ENCODE results near the gene LRRC59. TPM values are rescaled to one million over a fixed set of nuclear protein-coding genes. Genes with fewer than 3 reads are reported as not detected.
"Not testable (repeated sequence)": the region's sequence is repeated elsewhere in the genome, so short reads cannot be mapped to it uniquely, and the experiment has no call there.

Gene LRRC59
- total RNA-seq, 1 experiment from 2014 or later, result 306 TPM

DNA sequence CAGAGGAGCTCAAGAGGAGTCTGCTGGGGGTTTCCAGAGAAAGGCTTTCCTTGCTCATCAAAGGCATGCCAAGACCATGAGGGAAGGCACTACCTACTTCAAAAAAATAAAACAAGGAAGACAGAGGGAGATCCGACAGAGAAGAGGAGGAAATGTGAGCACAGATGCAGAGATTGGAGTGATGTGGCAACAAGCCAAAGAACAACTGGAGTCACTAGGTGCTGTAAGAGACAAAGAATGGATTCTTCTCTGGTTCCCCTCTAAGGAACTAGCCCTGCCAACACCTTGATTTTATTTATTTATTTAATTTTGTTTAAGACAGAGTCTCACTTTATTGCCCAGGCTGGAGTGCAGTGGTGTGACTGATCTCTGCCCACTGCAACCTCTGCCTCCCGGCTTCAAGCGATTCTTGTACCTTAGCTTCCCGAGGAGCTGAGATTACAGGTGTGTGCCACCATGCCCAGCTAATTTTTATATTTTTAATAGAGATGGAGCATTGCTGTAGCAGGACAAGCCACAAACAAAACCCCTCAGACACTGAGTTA lies 14.9 kb upstream of the LRRC59 start:
- TF ChIP-seq, protein P1, sequence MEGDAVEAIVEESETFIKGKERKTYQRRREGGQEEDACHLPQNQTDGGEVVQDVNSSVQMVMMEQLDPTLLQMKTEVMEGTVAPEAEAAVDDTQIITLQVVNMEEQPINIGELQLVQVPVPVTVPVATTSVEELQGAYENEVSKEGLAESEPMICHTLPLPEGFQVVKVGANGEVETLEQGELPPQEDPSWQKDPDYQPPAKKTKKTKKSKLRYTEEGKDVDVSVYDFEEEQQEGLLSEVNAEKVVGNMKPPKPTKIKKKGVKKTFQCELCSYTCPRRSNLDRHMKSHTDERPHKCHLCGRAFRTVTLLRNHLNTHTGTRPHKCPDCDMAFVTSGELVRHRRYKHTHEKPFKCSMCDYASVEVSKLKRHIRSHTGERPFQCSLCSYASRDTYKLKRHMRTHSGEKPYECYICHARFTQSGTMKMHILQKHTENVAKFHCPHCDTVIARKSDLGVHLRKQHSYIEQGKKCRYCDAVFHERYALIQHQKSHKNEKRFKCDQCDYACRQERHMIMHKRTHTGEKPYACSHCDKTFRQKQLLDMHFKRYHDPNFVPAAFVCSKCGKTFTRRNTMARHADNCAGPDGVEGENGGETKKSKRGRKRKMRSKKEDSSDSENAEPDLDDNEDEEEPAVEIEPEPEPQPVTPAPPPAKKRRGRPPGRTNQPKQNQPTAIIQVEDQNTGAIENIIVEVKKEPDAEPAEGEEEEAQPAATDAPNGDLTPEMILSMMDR (IDR thresholded peaks at IDR 0.05; ENCODE audit: unreplicated experiment), result no peak
- no peak for DNase-seq (ENCODE audit: unreplicated experiment)
- Mint-ChIP-seq H3K36me3 (ENCODE audit: insufficient read depth, unreplicated experiment) (no peaks in the 10 kb centered on the region), H3K9me3 (ENCODE audit: unreplicated experiment) (peaks cover 7% of the 10 kb centered on the region), H3K4me1 (ENCODE audit: insufficient read depth, unreplicated experiment) (no peaks in the 10 kb centered on the region), H3K4me3 (ENCODE audit: unreplicated experiment) (no peak overlapping the region), H3K27ac (ENCODE audit: low read depth, unreplicated experiment) (no peak overlapping the region), H3K27me3 (ENCODE audit: insufficient read depth, unreplicated experiment) (peaks cover 10% of the 10 kb centered on the region)
- intact Hi-C loops (cut with micrococcal nuclease), result no loop called here
- CTCF ChIA-PET, result interaction anchor here (0.6 to 1.1 kb wide), 2 partner anchors 22 to 26 kb away, joined by 3 read pairs; no protein-coding TSS in a partner anchor
- POLR2A ChIA-PET, result interaction anchor here (0.6 to 1.2 kb wide), 3 partner anchors 11 to 34 kb away, joined by 3 to 4 read pairs (median 3); no protein-coding TSS in a partner anchor
- no TSS peak for BruUV-seq (replicated peaks)

DNA sequence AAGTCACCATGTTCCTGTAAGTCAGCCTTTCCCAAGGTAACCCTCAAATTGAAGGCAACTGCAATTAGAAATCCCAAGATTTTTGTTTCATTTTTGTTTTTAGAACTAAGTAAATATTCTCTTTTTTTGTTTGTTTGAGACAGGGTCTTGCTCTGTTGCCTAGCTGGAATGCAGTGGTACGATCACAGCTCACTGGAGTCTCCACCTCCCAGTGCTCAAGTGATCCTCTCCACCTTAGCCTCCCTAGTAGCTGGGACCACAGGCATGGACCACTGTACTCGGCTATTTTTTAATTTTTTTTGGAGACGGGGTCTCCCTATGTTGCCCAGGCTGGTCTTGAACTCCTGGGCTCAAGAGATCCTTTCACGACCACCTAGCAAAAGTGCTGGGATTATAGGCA lies 10.6 kb upstream of the LRRC59 start:
- Mint-ChIP-seq H3K9me3 (ENCODE audit: unreplicated experiment) (peaks cover 7% of the 10 kb centered on the region), H3K27ac (ENCODE audit: low read depth, unreplicated experiment) (no peak overlapping the region), H3K4me1 (ENCODE audit: insufficient read depth, unreplicated experiment) (no peaks in the 10 kb centered on the region), H3K4me3 (ENCODE audit: unreplicated experiment) (no peak overlapping the region), H3K36me3 (ENCODE audit: insufficient read depth, unreplicated experiment) (no peaks in the 10 kb centered on the region), H3K27me3 (ENCODE audit: insufficient read depth, unreplicated experiment) (peaks cover 36% of the 10 kb centered on the region)
- no TSS peak for BruUV-seq (replicated peaks)
- POLR2A ChIA-PET, result interaction anchor here (0.6 to 2.2 kb wide), 2 partner anchors 10 to 14 kb away, joined by 3 to 13 read pairs; partner anchors contain the start of gene LRRC59
- DNase-seq (ENCODE audit: unreplicated experiment), result no peak
- intact Hi-C loops (cut with micrococcal nuclease), result no loop called here
- TF ChIP-seq, protein P1 (IDR thresholded peaks at IDR 0.05; ENCODE audit: unreplicated experiment), result no peak
- CTCF ChIA-PET, result interaction anchor here (1.9 kb wide), 1 partner anchor 10 kb away, joined by 12 read pairs; no protein-coding TSS in a partner anchor

DNA sequence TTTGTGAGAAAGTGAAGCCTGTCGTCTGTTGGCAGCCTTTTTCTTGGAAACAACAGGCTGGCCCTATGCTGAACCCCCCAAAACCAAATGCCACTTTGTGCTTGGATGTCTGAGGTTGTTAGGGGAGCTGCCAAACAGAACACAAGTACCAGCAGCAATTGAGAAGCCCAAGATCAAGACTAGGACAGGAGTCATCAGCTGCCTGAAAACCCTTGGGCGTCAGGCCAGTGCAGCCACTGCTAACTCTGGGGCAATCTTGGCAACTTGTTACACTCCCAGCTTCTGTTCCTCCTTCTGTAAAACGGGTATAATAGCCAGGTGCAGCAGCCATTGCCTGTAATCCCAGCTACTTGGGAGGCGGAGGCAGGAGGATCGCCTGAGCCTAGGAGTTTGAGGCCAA lies 9.3 kb upstream of the LRRC59 start:
- Mint-ChIP-seq H3K4me1 (ENCODE audit: insufficient read depth, unreplicated experiment) (no peaks in the 10 kb centered on the region), H3K9me3 (ENCODE audit: unreplicated experiment) (peaks cover under 1% of the 10 kb centered on the region), H3K27me3 (ENCODE audit: insufficient read depth, unreplicated experiment) (peaks cover 28% of the 10 kb centered on the region), H3K27ac (ENCODE audit: low read depth, unreplicated experiment) (no peak overlapping the region), H3K4me3 (ENCODE audit: unreplicated experiment) (no peak overlapping the region), H3K36me3 (ENCODE audit: insufficient read depth, unreplicated experiment) (no peaks in the 10 kb centered on the region)
- TF ChIP-seq, protein P1 (IDR thresholded peaks at IDR 0.05; ENCODE audit: unreplicated experiment), result no peak
- CTCF ChIA-PET, result interaction anchor here (0.8 to 1.9 kb wide), 5 partner anchors 8 to 72 kb away, joined by 3 to 12 read pairs (median 3); partner anchors contain the start of genes ACSF2 and LRRC59
- no peak for DNase-seq (ENCODE audit: unreplicated experiment)
- intact Hi-C loops (cut with micrococcal nuclease), result no loop called here
- no TSS peak for BruUV-seq (replicated peaks)
- POLR2A ChIA-PET, result interaction anchor here (1.0 to 2.2 kb wide), 2 partner anchors 9 to 11 kb away, joined by 3 to 13 read pairs; partner anchors contain the start of gene LRRC59

DNA sequence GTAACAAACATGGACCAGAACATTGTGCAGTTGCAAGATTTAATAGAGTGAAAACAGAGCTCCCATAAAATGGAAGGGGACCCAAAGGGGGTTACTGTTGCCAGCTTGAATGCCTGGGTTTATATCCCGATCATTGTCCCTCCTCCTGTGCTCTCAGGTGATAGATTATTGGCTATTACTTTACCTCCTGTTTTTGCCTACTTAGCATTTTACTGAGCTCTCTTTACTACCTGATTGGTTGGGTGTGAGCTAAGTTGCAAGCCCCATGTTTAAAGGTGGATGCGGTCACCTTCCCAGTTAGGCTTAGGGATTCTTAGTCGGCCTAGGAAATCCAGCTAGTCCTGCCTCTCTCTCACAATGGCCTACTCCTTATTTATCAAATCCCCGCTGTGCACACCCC lies 8.0 kb upstream of the LRRC59 start:
- H3K9me3 Mint-ChIP-seq (ENCODE audit: unreplicated experiment); H3K4me3 Mint-ChIP-seq (ENCODE audit: unreplicated experiment); intact Hi-C loops (cut with micrococcal nuclease); DNase-seq (ENCODE audit: unreplicated experiment); H3K36me3 Mint-ChIP-seq (ENCODE audit: insufficient read depth, unreplicated experiment); BruUV-seq (replicated peaks); H3K4me1 Mint-ChIP-seq (ENCODE audit: insufficient read depth, unreplicated experiment): not testable (repeated sequence)
- POLR2A ChIA-PET, result interaction anchor here (0.8 to 1.4 kb wide), 2 partner anchors 9 to 74 kb away, joined by 3 read pairs; no protein-coding TSS in a partner anchor
- Mint-ChIP-seq H3K27ac (ENCODE audit: low read depth, unreplicated experiment) (peak overlapping the region; percentile 33), H3K27me3 (ENCODE audit: insufficient read depth, unreplicated experiment) (peaks cover 26% of the 10 kb centered on the region)
- CTCF ChIA-PET, result interaction anchor here (0.7 to 1.6 kb wide), 2 partner anchors 9 to 205 kb away, joined by 3 to 4 read pairs; partner anchors contain the start of gene LRRC59

DNA sequence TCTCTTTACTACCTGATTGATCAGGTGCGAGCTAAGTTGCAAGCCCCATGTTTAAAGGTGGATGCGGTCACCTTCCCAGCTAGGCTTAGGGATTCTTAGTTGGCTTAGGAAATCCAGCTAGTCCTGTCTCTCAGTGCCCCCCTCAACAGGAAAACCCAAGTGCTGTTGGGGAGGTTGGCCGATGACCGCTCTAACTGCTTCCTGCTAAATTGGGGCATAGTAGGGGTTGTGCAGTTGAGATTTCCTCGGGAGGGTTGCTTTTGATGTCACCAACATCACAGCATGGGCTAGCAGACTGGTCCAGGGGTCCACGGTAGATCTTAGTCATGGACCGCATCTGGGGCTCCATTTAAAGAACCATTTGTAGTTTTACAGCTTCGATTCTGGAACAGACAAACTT lies 2.3 kb upstream of the LRRC59 start:
- H3K36me3 Mint-ChIP-seq (ENCODE audit: insufficient read depth, unreplicated experiment); H3K27ac Mint-ChIP-seq (ENCODE audit: low read depth, unreplicated experiment); H3K9me3 Mint-ChIP-seq (ENCODE audit: unreplicated experiment); intact Hi-C loops (cut with micrococcal nuclease); DNase-seq (ENCODE audit: unreplicated experiment); BruUV-seq (replicated peaks); H3K4me3 Mint-ChIP-seq (ENCODE audit: unreplicated experiment): not testable (repeated sequence)
- Mint-ChIP-seq H3K4me1 (ENCODE audit: insufficient read depth, unreplicated experiment) (peaks cover 19% of the 10 kb centered on the region), H3K27me3 (ENCODE audit: insufficient read depth, unreplicated experiment) (peaks cover 12% of the 10 kb centered on the region)
- ChIA-PET POLR2A (interaction anchor here (3.8 to 5.1 kb wide), 3 partner anchors 22 to 79 kb away, joined by 37 to 75 read pairs (median 42); partner anchors contain the start of genes ACSF2 and RSAD1), CTCF (interaction anchor here (0.6 to 5.1 kb wide), 4 partner anchors 15 to 79 kb away, joined by 3 to 46 read pairs (median 22); partner anchors contain the start of gene RSAD1)

DNA sequence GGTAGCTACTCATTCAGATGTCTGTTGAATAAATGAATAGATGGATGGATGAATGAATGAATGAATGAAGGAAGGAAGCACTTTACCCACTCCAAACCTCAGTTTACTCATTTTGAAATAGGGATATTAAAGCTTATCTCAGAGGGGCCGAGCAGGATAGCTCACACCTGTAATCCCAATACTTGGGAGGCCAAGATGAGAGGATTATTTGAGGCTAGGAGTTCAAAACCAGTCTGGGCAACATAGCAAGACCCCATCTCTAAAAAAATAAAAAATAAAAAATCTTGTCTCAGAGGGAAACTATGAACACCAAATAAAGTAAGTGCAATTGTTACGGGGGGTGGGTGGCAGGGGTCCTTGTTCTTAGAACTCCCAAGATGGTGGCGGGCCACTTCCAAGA lies 1.3 kb upstream of the LRRC59 start:
- H3K4me1 Mint-ChIP-seq (ENCODE audit: insufficient read depth, unreplicated experiment), result peaks cover 20% of the 10 kb centered on the region
- intact Hi-C loops (cut with micrococcal nuclease); H3K9me3 Mint-ChIP-seq (ENCODE audit: unreplicated experiment); DNase-seq (ENCODE audit: unreplicated experiment); H3K27me3 Mint-ChIP-seq (ENCODE audit: insufficient read depth, unreplicated experiment); BruUV-seq (replicated peaks): not testable (repeated sequence)
- peaks cover 17% of the 10 kb centered on the region for H3K36me3 Mint-ChIP-seq (ENCODE audit: insufficient read depth, unreplicated experiment)
- peak overlapping the region; percentile 96 for H3K4me3 Mint-ChIP-seq (ENCODE audit: unreplicated experiment)
- ChIA-PET POLR2A (interaction anchor here (0.9 to 5.1 kb wide), 8 partner anchors 9 to 80 kb away, joined by 3 to 75 read pairs (median 30); partner anchors contain the start of genes ACSF2, EME1, MRPL27 and RSAD1), CTCF (interaction anchor here (0.6 to 5.1 kb wide), 13 partner anchors 8 to 329 kb away, joined by 3 to 46 read pairs (median 16); partner anchors contain the start of genes ACSF2, EME1, MRPL27 and RSAD1)
- peak overlapping the region; percentile 35 for H3K27ac Mint-ChIP-seq (ENCODE audit: low read depth, unreplicated experiment)
